ENCODE data around the gene FREM3.

- TF ChIP-seq EZH2 (IDR thresholded peaks at IDR 0.05; ENCODE audit: insufficient read depth, poor library complexity, severe bottlenecking), result no peak
- TF ChIP-seq EZH2phosphoT487 (IDR thresholded peaks at IDR 0.05; ENCODE audit: insufficient read depth, low read depth), result no peak
Observed at GRCh38 chr4:143617994-143618679, 82.3 kb downstream of the FREM3 start.

Data from GM23248 (cell line).